Neuron (in vitro differentiated cells): ENCODE data around the gene MACROD1.
A peak's percentile ranks its signal among the peaks of the same experiment; 100 is the strongest.

ENCODE experiments used
- H2AFZ ChIP-seq: one replicate; pipeline ENCODE4 v1.6.1; 2013; ENCODE audit warnings: low read depth, mild to moderate bottlenecking, inconsistent platforms, low read length, moderate library complexity
- H3K27me3 ChIP-seq: one replicate; pipeline ENCODE4 v1.6.1; 2013; ENCODE audit warnings: low read length; ENCODE audit not compliant: insufficient read depth
- H3K36me3 ChIP-seq: one replicate; pipeline ENCODE4 v1.6.1; 2013; ENCODE audit warnings: low read length; ENCODE audit not compliant: insufficient read depth
- H3K4me1 ChIP-seq: one replicate; pipeline ENCODE4 v1.6.1; 2013; ENCODE audit warnings: low read length; ENCODE audit not compliant: insufficient read depth
- H3K4me3 ChIP-seq: 2 replicates; pipeline ENCODE4 v1.5.1; 2013; ENCODE audit warnings: mild to moderate bottlenecking, low read length, moderate library complexity
- H3K9me3 ChIP-seq: one replicate; pipeline ENCODE4 v1.6.1; 2013; ENCODE audit warnings: low read length

MACROD1 gene

DNA sequence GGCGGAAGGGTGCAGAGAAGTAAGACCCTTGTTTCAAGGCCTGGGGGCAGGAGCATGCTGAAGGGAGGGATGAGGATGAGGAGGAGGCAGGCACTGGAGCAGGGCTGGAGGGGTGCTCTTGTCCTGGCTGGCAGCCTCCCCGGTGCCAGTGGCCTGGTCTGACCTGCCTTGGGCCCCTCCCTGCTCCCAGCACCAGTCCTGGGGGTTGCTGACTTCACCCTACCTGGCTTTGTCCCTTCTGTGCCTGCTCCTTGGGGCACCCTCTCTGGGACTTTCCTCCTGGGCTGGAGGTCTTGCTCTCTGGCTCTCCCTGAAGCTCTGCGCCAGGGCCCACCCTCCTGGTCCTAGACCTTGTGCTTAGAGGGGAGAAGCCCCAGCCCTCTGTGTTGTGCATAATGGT lies 134.9 kb downstream of the MACROD1 start:
- no peaks in the 10 kb centered on the region for H3K36me3 ChIP-seq
- no peaks in the 10 kb centered on the region for H3K9me3 ChIP-seq
- peaks cover 7% of the 10 kb centered on the region for H3K27me3 ChIP-seq
- H3K4me1 ChIP-seq, result peaks cover 49% of the 10 kb centered on the region
- H2AFZ ChIP-seq, result no peak overlapping the region
- H3K4me3 ChIP-seq, result no peak overlapping the region

DNA sequence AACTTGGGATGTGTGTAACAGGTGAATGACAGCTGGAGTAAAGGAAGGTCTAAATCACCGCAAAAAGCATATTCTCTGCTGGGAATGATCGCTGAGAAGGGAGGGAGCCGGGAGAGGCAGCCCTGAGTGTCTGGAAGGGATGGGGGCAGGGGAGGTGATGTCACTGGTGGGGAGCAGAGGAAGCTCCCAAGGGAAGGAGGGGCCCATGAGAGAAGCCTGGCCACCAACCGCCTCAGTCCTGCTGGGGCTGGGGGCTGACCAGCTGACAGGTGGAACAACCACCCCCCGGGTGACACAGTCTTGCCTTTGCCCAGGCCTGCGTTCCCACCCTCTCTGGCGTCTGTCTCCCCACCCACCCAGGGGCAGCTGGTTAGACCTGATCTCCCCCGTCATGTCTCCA lies 136.1 kb downstream of the MACROD1 start:
- no peaks in the 10 kb centered on the region for H3K36me3 ChIP-seq
- no peak overlapping the region for H3K4me3 ChIP-seq
- no peak overlapping the region for H2AFZ ChIP-seq
- no peaks in the 10 kb centered on the region for H3K9me3 ChIP-seq
- peaks cover 1% of the 10 kb centered on the region for H3K27me3 ChIP-seq
- peaks cover 51% of the 10 kb centered on the region for H3K4me1 ChIP-seq

DNA sequence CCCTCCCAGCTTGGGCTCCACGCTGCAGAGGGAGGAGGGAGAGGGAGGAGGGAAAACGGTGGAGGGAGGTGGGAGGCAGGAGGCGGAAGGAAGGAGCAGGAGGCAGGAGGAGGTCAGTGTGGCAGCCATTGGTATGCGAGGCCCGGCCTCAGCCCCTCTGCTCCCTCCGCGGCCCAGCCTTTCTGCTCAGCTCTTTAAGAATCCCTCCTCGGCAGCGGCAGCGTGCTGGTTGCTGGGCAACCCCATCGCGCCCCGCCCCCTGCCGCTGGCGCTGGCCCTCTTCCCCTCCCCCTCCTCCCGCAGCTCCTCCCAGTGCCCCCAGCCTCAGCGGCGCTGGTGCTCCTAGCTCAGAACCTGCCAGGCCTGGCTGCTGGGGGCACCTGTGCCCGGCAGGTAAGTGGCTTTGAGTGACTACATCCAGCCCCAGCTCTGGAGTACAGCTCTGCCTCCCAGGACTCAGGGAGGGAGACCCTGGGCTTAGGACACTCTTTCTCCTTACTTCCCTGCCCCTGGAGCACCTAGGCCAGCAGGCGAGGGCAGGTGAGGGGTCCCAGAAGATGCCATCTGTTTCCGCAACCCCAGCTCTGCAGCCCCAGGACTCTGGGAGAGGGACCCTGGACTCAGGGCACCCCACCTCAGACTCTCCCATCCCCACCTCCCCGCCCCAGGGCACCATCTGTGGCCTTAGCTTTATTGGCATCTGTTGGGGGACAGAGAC lies 137.4 kb downstream of the MACROD1 start:
- Histone ChIP-seq H3K4me3 (peak overlapping the region; percentile 30), H3K4me1 (peaks cover 55% of the 10 kb centered on the region), H3K9me3 (no peaks in the 10 kb centered on the region), H2AFZ (no peak overlapping the region), H3K27me3 (no peaks in the 10 kb centered on the region), H3K36me3 (no peaks in the 10 kb centered on the region)

DNA sequence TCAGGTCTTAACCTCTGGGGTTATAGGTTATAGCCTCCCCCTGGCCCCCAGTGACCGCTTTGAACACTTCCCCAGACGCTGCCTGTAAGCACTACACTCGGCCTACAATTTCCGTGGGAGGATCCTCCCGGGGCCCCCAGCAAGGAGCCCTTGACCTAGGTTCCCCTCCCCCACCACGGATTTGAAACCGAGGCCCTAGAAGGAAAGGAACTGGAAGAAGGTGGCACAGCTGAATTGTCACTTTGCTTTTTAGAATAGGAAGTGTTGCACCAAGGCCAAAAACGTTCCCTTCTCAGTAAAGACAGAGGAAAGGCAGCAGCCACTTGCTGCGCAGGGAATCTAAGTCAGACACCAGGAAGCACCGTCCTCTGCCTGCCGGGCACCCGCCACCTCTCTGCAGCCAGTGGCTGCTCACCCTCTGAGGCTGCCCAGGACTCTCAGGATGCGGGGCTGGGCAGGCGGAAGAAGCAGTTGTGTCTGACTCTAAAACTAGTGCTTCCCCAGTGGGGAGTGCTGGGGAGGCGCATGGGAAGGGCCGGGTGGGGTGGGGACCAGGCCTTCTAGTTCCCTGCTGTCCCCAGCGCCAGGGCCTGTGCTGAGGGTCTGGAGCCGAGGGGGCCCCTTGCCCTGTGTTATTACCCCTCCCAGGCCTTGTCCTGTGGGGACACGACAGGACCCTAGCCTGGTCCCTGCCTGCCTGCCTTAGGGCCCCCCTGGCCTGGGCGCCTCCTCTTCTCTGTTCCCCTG lies 138.1 kb downstream of the MACROD1 start:
- Histone ChIP-seq H2AFZ (no peak overlapping the region), H3K4me1 (peaks cover 55% of the 10 kb centered on the region), H3K36me3 (no peaks in the 10 kb centered on the region), H3K4me3 (peak overlapping the region; percentile 30), H3K9me3 (no peaks in the 10 kb centered on the region), H3K27me3 (no peaks in the 10 kb centered on the region)

DNA sequence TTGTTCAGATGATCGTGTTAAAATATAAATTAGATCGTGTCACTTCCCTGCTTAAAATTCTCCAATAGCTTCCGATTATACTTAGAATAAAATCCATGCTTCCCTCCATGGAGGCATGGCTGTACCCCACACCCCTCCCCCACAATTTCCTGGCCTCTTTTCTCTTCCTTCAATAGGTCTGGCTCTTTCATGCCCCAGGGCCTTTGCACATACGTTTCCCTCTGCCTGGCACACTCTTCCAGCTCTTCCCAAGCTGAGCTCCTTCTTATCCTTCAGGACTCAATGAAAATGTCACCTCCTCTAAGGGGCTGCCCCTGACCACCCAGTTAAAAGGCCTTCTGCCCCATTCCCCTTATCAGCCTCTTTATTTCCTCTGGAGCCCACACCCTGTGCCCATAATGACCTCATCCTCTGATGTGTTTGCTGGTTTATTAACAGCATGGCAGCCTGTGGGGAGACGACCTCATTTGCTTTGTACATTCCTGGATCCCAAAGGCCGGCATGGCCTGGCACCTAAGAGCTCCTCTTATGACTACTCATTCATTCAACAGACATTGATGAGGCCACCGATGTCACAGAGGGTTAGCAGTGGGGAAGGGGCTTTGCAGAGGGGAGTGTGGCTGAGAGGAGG lies 139.2 kb downstream of the MACROD1 start:
- no peaks in the 10 kb centered on the region for H3K9me3 ChIP-seq
- H3K36me3 ChIP-seq, result no peaks in the 10 kb centered on the region
- H2AFZ ChIP-seq, result no peak overlapping the region
- peaks cover 63% of the 10 kb centered on the region for H3K4me1 ChIP-seq
- H3K27me3 ChIP-seq, result no peaks in the 10 kb centered on the region
- H3K4me3 ChIP-seq, result no peak overlapping the region

DNA sequence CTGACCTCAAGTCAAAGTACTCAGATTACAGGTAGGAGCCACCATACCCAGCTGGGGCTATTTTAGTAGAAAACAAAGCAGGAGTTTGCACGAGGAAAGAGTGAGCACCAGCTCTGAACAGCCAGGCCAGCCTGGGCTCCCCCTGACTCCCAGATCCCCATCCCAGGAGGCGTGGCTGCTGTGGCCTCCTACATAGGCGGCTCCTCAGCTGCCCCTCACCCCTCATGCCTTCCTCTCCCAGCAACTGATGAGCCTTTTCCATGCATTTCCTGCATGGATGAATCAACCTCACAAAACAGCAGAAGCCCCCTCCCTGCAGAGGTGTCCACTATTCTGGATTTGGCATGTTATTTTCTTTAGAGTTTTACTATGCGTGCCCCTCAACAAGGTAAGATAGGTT lies 140.7 kb downstream of the MACROD1 start:
- H2AFZ ChIP-seq, result no peak overlapping the region
- peaks cover 3% of the 10 kb centered on the region for H3K27me3 ChIP-seq
- H3K4me3 ChIP-seq, result no peak overlapping the region
- no peaks in the 10 kb centered on the region for H3K36me3 ChIP-seq
- H3K4me1 ChIP-seq, result peaks cover 62% of the 10 kb centered on the region
- H3K9me3 ChIP-seq, result no peaks in the 10 kb centered on the region

DNA sequence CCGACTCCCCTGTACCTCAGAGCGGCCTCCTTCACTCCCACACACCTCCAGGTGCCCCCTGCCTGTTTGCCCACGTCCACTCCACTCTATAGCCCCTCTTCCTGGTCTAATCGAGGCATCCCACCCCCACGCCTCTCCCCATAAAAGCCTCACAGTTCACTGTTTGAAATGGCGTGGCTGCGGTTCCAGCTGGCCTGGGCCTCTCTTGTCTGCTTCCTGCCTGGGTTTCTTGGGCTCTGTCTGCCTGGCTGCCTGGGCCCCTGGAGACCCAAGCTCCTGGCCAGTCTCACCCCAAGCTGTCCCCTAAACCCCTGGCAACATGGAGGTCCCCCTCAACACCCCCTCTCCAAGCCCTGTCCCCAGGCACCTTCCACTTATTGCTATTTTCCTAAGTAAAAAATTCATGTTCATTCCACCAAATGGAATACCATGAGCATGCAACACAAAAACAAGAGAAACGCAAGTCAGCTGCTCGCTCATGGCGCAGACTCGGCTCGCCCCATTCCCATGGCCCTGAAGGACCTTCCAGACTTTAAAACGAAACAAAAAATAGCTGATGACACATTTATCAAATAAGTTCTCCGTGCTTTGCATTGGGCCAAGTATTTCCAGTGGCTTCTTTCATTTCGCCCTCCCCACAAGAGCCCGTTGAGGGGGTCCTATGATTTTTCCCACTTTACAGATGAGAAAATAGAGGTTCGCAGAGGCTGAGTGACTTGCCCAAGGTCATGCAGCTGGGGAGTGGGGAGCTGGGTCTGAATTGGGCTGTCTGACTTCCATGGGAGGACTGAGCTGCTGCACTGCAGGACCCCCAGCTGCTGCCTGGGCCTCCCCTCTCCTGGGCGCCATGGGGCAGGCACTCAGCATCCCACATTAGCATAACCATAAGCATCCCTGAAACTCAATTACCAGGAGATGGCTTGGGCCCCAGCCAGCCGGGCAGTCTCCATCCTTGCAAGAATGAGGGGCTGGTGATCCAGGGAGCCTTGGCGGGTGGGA lies 141.9 kb downstream of the MACROD1 start:
- no peak overlapping the region for H2AFZ ChIP-seq

DNA sequence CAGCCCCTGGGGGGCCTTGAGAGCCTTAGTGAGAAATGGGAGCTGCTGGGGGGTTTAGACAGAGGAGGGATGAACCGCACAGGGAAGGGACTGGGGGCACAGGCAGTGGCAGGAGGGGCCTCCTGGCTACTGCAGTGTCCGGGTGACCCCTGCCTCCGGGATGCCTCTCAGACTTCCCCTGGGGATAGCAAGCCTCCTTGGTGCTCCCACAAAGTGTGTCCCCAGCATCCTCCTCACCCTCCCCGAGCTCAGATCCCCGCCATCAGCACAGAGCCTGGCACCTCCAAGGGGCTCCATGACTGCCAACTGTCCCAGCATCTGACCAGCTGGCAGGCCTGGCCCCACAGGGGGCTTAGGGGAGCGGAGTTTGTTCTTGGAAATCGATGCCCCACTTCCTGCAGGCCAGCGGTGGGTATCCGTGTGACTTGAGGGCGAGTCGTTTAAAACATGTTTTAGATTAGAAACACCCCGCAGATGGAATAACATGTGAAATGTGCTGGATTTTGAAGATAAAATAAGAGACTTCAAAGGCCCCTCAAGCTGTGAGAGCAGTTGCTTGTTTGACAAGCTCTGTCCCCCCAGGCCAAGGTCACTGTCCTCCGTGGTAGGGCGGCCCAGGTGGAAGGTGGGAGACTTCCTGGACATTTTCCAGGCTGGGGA lies 143.7 kb downstream of the MACROD1 start:
- H3K4me3 ChIP-seq, result no peak overlapping the region
- peaks cover 3% of the 10 kb centered on the region for H3K27me3 ChIP-seq
- H2AFZ ChIP-seq, result no peak overlapping the region
- H3K36me3 ChIP-seq, result no peaks in the 10 kb centered on the region
- peaks cover 35% of the 10 kb centered on the region for H3K4me1 ChIP-seq
- no peaks in the 10 kb centered on the region for H3K9me3 ChIP-seq

More for the DNA sequence above, 141.9 kb downstream of the MACROD1 start:
- no peaks in the 10 kb centered on the region for H3K9me3 ChIP-seq
- H3K36me3 ChIP-seq, result no peaks in the 10 kb centered on the region
- peaks cover 50% of the 10 kb centered on the region for H3K4me1 ChIP-seq
- no peak overlapping the region for H3K4me3 ChIP-seq
- H3K27me3 ChIP-seq, result peaks cover 3% of the 10 kb centered on the region

DNA sequence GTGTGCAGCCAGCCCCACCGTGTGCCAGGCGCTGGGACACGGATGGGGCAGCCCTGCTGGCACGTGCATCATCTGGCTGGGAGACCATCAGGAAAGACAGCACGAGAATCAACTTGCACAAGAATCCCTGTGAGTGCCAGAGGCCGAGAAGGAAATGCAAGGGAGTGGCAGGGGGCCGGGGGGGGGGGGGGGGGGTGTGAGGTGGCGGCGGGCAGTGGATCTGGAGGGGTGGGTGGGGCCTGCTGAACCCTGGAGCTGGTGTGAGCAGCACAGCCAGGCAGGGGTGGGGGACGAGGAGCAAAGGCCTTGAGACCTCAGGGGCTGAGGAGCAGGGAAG lies 144.2 kb downstream of the MACROD1 start:
- H3K9me3 ChIP-seq, result no peaks in the 10 kb centered on the region
- peaks cover 30% of the 10 kb centered on the region for H3K4me1 ChIP-seq
- H3K27me3 ChIP-seq, result peaks cover 3% of the 10 kb centered on the region
- no peak overlapping the region for H3K4me3 ChIP-seq
- no peaks in the 10 kb centered on the region for H3K36me3 ChIP-seq
- no peak overlapping the region for H2AFZ ChIP-seq

DNA sequence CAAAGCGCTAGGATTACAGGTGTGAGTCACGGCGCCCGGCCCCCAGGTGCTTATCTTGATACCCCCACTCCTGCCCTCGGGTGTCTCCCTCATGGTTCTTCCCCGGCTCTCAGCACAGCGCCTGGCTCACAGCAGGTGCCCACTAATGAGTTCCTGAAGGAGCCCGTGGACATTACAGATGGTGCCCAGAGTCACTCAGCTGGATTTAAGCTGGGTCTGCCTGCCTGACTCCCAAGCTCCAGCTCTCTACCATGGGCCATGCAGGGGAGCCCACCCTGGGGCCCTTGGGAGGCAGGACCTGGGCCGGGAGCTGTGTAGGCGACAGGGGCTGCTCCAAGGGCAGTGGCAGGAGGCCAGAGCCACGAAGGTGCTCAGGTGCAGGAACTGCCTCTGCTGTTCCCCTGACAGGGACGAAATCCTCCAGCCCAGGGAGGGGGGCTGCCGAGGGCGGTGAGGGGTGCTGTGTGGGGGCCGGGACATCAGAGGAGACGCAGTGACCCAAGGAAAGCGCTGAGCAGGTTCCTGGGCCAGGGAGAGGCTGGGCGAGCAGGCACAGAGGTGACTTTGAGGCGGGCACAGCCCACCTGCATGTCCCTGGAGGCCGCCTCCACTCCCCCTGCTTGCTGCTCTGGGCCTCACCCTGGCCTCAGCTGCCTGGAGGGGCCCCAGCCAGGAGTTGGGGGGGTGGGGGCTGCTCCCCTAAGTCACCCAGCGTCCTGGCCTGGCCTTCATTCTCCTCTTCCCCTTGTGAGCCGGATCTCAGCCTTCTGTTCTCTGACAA lies 144.7 kb downstream of the MACROD1 start:
- H3K9me3 ChIP-seq, result no peaks in the 10 kb centered on the region
- H3K27me3 ChIP-seq, result peaks cover 3% of the 10 kb centered on the region
- no peak overlapping the region for H3K4me3 ChIP-seq
- peaks cover 36% of the 10 kb centered on the region for H3K4me1 ChIP-seq
- H3K36me3 ChIP-seq, result no peaks in the 10 kb centered on the region
- H2AFZ ChIP-seq, result no peak overlapping the region

DNA sequence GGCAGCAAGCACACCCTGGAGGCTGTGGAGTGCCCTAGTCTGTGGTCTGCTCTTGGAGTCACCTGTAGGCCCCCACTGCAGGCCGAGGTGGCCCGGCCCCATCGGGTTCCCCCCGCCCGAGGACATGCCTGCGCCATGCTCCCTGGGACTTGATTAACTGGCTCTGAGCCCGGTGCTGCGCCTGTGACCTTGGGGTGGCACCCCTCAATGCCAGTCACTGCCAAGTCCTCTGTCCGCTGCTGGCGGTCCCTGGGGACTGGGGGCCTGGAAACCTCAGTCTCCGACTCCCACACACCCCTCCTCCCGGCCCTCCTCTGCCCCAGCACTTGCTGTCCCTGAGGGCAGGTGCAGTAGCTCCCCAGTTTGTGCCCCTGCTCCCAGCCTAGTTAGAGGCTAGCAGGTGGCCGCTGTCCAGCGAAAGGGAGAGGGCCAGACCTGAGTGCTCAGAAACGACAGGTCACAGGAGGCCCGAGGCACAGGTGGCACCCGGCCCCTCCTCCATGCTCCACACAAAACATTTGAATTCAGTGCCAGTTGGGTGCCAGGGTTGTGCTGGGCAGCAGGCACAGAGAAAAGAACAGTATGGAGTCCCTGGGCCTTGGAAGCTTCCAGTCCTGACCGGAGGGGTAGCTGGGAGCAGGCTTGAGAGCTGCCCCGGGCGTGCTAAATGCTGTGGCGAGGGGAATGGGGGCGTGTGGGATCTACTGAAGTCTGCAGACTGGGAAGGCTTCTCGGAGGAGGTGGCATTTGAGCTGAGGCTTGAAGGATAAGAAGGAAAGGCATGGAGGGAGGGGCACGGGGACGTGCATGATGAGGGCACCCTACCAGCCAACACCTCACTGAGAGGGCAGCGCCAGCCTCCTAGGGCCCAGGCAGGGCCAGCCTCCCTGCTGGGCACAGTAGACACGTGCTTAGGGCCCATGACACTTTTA lies 146.5 kb downstream of the MACROD1 start:
- H3K4me3 ChIP-seq, result no peak overlapping the region
- no peak overlapping the region for H2AFZ ChIP-seq
- peaks cover 36% of the 10 kb centered on the region for H3K4me1 ChIP-seq
- peaks cover 3% of the 10 kb centered on the region for H3K27me3 ChIP-seq
- no peaks in the 10 kb centered on the region for H3K36me3 ChIP-seq
- H3K9me3 ChIP-seq, result no peaks in the 10 kb centered on the region
